NB4 (cell line): ENCODE results near the gene XNDC1N.
A peak's percentile ranks its signal among the peaks of the same experiment; 100 is the strongest.

ENCODE experiments used
- DNase-seq: peaks from one replicate; pipeline ENCODE4 v3.0.0; 2010; ENCODE audit warnings: low read depth
- H3K4me3 ChIP-seq: one replicate; pipeline ENCODE4 v1.5.1; 2011; ENCODE audit warnings: mild to moderate bottlenecking, low read depth, low read length, moderate library complexity
- MYC ChIP-seq: IDR thresholded peaks from 2 replicates; pipeline ENCODE4 v1.6.1; 2011; ENCODE audit warnings: low read depth, low read length
- POLR2A ChIP-seq: IDR thresholded peaks from 2 replicates; pipeline ENCODE4 v1.6.1; 2011; ENCODE audit warnings: mild to moderate bottlenecking; ENCODE audit not compliant: insufficient read length; ENCODE audit errors: extremely low read depth
- TF ChIP-seq, protein P1 (sequence below): IDR thresholded peaks from one replicate; pipeline ENCODE4 v1.5.1; 2012; ENCODE audit warnings: low read depth, low read length
- TF ChIP-seq, protein P2 (sequence below): IDR thresholded peaks from 2 replicates; pipeline ENCODE4 v1.6.1; 2011; ENCODE audit warnings: low read depth, low read length

The XNDC1N gene

DNA sequence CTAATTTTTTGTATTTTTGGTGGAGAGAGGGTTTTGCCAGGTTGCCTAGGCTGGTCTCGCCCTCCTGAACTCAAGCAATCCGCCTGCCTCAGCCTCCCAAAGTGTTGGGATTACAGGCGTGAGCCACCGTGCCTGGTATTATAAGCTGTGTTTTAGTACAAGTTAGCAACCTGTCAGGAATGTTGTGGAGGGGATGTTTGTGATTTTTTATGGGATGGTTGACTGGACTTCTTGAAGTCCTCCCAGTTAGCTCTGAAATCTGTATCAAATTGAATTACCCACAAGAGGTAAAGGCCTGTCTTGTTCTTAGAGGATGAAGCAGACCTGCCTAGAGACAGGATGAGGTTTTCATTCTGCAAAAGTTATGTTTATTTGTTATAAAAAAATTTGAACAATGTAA is 36.2 kb upstream of the XNDC1N start:
- no peak overlapping the region for H3K4me3 ChIP-seq
- no peak for TF ChIP-seq MYC
- TF ChIP-seq POLR2A, result no peak
- TF ChIP-seq, protein P1, sequence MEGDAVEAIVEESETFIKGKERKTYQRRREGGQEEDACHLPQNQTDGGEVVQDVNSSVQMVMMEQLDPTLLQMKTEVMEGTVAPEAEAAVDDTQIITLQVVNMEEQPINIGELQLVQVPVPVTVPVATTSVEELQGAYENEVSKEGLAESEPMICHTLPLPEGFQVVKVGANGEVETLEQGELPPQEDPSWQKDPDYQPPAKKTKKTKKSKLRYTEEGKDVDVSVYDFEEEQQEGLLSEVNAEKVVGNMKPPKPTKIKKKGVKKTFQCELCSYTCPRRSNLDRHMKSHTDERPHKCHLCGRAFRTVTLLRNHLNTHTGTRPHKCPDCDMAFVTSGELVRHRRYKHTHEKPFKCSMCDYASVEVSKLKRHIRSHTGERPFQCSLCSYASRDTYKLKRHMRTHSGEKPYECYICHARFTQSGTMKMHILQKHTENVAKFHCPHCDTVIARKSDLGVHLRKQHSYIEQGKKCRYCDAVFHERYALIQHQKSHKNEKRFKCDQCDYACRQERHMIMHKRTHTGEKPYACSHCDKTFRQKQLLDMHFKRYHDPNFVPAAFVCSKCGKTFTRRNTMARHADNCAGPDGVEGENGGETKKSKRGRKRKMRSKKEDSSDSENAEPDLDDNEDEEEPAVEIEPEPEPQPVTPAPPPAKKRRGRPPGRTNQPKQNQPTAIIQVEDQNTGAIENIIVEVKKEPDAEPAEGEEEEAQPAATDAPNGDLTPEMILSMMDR, result no peak
- TF ChIP-seq, protein P2, sequence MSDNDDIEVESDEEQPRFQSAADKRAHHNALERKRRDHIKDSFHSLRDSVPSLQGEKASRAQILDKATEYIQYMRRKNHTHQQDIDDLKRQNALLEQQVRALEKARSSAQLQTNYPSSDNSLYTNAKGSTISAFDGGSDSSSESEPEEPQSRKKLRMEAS, result no peak
- no peak for DNase-seq

DNA sequence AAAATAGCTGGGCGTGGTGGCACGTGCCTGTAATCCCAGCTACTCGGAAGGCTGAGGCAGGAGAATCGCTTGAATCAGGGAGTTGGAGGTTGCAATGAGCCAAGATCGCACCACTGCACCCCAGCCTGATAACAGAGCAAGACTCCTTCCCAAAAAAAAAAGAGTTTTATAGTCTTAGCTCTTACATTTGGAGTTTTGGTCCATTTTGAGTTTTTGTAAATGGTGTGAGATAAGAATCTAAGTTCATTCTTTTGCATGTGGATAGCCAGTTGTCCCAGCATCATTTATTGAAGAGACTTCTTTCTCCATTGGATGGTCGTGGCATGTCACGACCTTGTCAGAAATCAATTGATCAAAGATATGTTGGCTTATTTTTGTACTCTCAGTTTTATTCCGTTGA is 35.1 kb upstream of the XNDC1N start:
- no peak for DNase-seq
- H3K4me3 ChIP-seq, result no peak overlapping the region
- no peak for TF ChIP-seq POLR2A
- TF ChIP-seq, protein P1, result no peak
- TF ChIP-seq, protein P2, result no peak
- no peak for TF ChIP-seq MYC

DNA sequence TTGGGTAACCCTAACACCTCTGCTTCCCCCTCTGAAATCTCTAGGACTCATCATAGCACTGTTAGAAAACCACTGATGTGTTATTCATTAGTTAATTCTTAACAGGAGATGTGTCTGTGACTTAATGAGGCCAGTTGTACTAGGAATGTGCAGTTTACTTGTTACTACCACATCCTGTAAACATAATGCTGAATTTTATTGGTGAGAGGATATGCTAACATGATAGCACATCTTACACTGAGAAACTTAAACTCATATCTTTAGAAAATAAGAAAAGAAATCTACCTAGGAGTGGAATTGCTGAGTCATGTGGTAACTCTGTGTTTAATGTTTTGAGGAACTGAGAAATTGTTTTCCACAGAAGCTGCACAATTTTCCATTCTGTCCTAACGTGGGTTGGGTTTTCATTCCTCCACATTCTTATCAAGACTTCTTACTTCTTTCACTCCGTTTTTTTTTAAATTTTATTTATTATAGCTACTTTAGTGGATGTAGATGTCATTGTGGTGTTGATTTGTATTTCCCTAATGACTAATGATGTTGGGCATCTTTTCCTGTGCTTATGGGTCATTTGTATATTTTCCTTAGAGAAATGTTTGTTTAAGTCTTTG is 34.1 kb upstream of the XNDC1N start:
- peak; percentile 61 for DNase-seq
- TF ChIP-seq MYC, result no peak
- TF ChIP-seq, protein P2, result no peak
- TF ChIP-seq, protein P1, result no peak
- TF ChIP-seq POLR2A, result no peak
- H3K4me3 ChIP-seq, result no peak overlapping the region

DNA sequence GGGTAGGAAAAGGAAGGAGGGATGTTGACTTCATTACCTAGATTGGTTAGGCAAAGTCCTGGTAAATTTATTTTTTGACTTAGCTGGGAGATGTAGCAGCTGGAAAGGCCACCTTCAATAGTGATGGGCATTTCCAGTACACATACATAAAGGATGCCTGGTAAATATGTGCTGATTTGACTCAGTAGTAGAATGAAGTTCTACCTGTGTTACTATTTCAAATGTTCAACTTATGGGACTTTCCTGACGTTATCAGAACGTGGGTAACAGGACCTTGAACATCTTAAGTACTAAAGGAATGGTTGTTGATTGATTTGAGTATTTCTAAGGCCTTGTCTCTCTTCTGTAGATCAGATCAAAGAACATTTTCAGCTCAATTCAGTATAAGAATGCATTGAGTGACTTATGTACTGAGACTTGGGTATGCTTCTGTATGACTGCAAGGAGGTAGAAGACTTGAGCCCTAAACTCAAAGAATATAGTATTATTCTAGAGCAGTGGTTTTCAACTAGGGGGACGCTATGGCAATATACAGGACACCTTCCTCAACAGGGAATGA is 27.6 kb upstream of the XNDC1N start:
- no peak overlapping the region for H3K4me3 ChIP-seq
- TF ChIP-seq POLR2A (no peak), MYC (no peak)
- TF ChIP-seq, protein P1, result no peak
- DNase-seq, result no peak

DNA sequence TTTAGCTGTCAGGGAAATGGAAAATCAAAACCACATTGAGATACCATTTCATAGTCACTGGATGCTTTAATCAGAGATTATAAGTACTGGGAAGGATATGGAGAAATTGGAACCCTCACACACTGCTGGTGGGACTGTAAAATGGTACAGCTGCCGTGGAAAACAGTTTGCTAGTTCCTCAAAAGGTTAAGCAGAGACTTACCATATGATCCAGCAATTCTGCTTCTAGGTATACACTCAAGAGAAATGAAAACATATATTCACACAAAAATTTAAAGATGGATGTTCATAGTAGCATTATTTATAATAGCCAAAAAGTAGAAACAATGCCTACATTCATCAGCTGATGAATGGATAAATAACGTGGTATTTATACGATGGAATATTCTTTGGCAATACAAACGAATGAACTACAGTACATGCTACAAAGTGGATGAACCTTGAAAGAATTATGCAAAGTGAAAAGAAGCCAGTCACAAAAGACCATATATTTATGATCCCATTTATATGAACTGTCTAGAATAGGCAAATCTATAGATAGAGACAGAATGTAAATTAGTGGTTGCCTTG is 23.4 kb upstream of the XNDC1N start:
- DNase-seq, result no peak
- H3K4me3 ChIP-seq, result no peak overlapping the region
- TF ChIP-seq, protein P1, result no peak
- TF ChIP-seq MYC (no peak), POLR2A (no peak)
- TF ChIP-seq, protein P2, result no peak
